ENCODE results near the gene TNFRSF19.

DNA sequence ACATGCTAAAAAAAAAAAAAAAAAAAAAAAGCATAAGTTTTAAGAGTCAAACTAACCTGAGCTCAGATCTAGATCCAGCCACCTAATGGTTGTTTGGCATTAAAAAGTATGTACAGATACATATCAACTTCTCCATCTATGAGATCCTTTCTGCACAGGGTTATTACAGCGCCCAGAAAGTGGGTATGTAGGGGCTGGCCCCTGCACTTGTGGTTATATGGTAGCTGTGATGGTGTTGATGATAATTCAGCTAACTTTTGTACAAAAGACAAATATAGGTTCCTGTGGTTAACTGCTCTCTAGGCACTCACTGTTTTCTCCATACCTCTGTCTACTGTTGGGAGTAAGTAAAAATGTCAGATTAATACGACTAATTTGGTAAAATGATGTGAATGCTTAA is 81.7 kb downstream of the TNFRSF19 start:
- TF ChIP-seq, protein P1, sequence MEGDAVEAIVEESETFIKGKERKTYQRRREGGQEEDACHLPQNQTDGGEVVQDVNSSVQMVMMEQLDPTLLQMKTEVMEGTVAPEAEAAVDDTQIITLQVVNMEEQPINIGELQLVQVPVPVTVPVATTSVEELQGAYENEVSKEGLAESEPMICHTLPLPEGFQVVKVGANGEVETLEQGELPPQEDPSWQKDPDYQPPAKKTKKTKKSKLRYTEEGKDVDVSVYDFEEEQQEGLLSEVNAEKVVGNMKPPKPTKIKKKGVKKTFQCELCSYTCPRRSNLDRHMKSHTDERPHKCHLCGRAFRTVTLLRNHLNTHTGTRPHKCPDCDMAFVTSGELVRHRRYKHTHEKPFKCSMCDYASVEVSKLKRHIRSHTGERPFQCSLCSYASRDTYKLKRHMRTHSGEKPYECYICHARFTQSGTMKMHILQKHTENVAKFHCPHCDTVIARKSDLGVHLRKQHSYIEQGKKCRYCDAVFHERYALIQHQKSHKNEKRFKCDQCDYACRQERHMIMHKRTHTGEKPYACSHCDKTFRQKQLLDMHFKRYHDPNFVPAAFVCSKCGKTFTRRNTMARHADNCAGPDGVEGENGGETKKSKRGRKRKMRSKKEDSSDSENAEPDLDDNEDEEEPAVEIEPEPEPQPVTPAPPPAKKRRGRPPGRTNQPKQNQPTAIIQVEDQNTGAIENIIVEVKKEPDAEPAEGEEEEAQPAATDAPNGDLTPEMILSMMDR (IDR thresholded peaks at IDR 0.05; ENCODE audit: insufficient read depth, low read length): no peak
- no peak for TF ChIP-seq REST (IDR thresholded peaks at IDR 0.05; ENCODE audit: insufficient replicate concordance, low read depth)
- TF ChIP-seq POLR2AphosphoS5 (IDR thresholded peaks at IDR 0.05; ENCODE audit: low read depth): no peak
